Fibroblast of the aortic adventitia (primary cell): Measurements from ENCODE around the gene GRM7. TPM values are rescaled to one million over a fixed set of nuclear protein-coding genes. Genes with fewer than 3 reads are reported as not detected.

ENCODE experiments used
- DNase-seq: peaks from one replicate; pipeline ENCODE4 v3.0.0-alpha.2; 2010; ENCODE audit warnings: low read depth
- H3K4me3 ChIP-seq: 2 replicates; pipeline ENCODE4 v1.5.1; 2011; ENCODE audit warnings: low read depth, mild to moderate bottlenecking, control low read depth, low read length, moderate library complexity
- total RNA-seq: library from RNA; depleted of rRNA; stranded (reverse); fragments of >200 nt; gene quantifications from 2 replicates; pipeline ENCODE4 v1.2.3, GENCODE V29; 2012; ENCODE audit warnings: low replicate concordance
- TF ChIP-seq, protein P1 (sequence below): IDR thresholded peaks from 2 replicates; pipeline ENCODE4 v1.5.1; 2011; ENCODE audit warnings: mild to moderate bottlenecking, low read length, control low read depth, inconsistent platforms; ENCODE audit not compliant: insufficient read depth

GRM7 gene
- total RNA-seq, 1 donor: 0.09 TPM

DNA sequence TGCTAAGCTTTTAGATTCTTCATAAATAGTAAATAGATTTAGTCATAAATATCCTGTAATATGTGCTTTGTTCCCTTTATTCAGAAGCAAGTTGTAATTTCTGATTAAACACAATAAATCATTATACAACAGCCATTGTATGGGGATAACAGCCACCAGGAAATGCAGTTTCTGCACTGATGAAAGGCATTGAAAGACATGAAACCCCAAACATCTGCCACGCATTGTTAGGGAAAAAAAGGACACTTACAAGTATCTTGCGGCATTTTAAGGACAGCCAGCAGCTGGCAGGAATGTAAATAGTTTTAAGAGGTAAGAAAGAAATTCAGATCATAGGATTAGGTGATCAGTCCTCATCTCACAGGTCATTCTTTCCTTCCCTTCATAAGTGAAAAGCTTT, 839.6 kb downstream of the GRM7 start:
- no peak for DNase-seq
- TF ChIP-seq, protein P1, sequence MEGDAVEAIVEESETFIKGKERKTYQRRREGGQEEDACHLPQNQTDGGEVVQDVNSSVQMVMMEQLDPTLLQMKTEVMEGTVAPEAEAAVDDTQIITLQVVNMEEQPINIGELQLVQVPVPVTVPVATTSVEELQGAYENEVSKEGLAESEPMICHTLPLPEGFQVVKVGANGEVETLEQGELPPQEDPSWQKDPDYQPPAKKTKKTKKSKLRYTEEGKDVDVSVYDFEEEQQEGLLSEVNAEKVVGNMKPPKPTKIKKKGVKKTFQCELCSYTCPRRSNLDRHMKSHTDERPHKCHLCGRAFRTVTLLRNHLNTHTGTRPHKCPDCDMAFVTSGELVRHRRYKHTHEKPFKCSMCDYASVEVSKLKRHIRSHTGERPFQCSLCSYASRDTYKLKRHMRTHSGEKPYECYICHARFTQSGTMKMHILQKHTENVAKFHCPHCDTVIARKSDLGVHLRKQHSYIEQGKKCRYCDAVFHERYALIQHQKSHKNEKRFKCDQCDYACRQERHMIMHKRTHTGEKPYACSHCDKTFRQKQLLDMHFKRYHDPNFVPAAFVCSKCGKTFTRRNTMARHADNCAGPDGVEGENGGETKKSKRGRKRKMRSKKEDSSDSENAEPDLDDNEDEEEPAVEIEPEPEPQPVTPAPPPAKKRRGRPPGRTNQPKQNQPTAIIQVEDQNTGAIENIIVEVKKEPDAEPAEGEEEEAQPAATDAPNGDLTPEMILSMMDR: no peak
- H3K4me3 ChIP-seq: no peak overlapping the region

DNA sequence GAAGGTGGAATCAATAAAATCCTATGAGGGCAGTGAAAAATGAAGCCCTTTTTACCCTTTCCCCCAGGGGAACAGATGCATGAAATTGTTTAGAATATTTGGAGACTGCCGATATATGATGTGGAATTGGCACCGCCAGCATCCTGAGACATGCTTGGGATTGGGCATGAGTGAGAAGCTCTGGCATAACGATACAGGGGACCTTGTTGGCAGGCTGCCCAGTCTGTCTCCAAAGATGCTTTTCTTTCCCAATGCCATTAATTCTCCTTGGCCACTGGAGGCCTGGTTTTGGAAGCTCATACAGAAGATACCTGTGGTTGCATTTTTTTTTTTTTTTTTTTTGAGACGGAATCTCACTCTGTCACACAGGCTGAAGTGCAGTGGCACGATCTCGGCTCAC, 840.1 kb downstream of the GRM7 start:
- TF ChIP-seq, protein P1: no peak
- DNase-seq: no peak
- H3K4me3 ChIP-seq: no peak overlapping the region

DNA sequence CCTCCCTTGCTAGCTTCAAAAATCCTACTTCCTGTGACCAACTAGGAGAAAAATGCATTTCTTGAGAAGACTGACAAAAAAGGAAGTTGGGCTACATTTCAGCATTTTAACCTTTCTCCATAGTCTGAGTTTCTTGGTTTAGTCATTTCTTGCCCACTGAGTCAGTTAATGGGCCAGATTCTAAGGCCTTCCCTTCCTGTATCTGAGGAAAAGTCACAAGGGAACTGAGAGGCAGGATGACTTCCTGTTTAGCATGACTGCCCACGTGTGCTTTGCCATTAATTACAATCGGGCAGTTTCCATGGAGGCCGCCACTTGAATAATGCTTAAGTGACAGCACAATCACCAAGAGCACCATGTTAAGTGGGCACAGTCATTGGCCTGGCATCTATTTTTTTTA, 846.3 kb downstream of the GRM7 start:
- TF ChIP-seq, protein P1: no peak
- no peak overlapping the region for H3K4me3 ChIP-seq
- DNase-seq: no peak

DNA sequence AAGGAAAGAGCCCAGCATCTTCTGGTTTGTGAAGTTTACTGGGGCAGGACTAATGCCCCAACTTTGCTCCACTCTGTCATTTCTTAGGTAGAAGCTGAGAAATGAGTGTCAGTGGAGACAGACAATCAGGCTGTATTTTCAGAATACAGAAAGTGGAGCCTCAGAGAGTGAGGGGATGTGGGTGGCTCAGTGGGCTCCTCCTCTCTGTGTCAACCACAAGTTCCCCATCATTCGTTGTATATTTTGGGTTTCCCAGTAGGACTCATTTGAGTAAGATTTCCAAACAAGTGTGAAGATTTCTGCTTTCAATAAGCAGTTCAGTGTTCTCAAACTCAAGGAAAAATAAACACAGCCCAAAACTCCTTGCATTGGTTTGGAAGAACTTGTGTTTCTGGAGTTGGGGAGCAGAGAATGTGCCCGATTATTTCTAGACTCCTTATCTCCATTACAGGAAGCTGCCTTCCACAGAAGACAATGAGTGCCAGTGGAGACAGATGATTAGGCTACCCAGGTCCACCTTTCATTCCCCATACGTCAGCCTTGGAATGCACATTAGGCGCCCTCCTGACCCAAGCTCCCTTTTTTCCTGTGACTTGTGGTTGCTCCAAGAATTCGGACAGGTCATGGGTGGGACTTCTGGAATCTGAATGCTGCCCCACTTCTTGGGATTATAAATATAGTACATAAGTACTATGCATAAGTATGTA, 848.6 kb downstream of the GRM7 start:
- TF ChIP-seq, protein P1: no peak
- no peak overlapping the region for H3K4me3 ChIP-seq
- DNase-seq: no peak

DNA sequence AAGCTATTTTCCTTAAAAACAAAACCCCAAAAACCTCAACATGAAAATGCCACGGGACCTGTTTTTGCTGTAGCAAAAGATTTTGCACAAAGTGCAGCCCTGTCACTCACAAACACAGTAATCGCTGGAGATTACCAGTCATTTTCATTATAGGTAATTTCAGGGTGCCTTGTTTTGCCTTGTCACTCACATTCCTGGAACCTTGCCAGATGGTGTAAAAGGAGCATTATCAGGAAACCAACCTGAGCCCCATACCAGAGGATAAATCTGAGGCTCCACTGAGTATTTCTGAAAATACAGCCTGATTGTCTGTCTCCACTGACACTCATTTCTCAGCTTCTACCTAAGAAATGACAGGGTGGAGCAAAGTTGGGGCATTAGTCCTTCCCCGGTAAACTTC, 849.4 kb downstream of the GRM7 start:
- no peak overlapping the region for H3K4me3 ChIP-seq
- TF ChIP-seq, protein P1: no peak
- no peak for DNase-seq

DNA sequence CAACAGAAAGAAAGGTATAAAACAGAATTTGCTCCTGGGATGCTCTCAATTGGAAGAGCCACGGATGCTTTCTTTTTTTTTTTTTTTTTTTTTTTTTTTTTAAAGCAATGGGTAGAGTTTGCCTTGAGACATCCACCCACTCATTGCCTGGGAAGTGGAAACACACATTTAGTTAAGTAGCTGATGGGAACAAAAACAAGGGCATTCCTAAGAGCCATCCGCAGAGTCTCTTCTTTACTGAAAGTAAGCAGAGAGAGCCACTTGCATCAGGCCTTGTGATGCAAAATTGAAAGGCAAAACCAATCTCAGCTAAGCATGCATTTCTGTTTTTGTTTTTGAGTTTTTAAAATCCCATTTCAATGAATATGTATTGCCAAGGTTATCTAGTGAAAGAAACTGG, 852.8 kb downstream of the GRM7 start:
- DNase-seq: no peak
- TF ChIP-seq, protein P1: no peak

More for the DNA sequence above, 852.8 kb downstream of the GRM7 start:
- H3K4me3 ChIP-seq: no peak overlapping the region
